Right lobe of liver (tissue), 4 donors: ENCODE data around the gene DPP6.

Experiments used
- POLR2A ChIP-seq: fragments of 450-650 bp; IDR thresholded peaks from one replicate; pipeline ENCODE4 v1.6.1; 2017; ENCODE audit warnings: antibody characterized with exemption, mild to moderate bottlenecking
- TF ChIP-seq, protein P1 (sequence below), 4 donors: fragments of 200-600 bp in 3 of 4; fragments of 450-650 bp in 1 of 4; IDR thresholded peaks; one replicate each; pipeline versions ENCODE4 v1.5.1 to v1.8.0; 2016 to 2022; ENCODE audit warnings: antibody characterized with exemption in 4 of 4, mild to moderate bottlenecking in 2 of 4
- donor health status: DM: no; HTN: no; CAD: no.
- donor health status: DM: no; HTN: no; CAD: no.
- donor health status: DM: no; HTN: yes; CAD: no.

GRCh38 chr7:154666768-154667167 lies 614.6 kb downstream of the DPP6 start:
- TF ChIP-seq, protein P1, sequence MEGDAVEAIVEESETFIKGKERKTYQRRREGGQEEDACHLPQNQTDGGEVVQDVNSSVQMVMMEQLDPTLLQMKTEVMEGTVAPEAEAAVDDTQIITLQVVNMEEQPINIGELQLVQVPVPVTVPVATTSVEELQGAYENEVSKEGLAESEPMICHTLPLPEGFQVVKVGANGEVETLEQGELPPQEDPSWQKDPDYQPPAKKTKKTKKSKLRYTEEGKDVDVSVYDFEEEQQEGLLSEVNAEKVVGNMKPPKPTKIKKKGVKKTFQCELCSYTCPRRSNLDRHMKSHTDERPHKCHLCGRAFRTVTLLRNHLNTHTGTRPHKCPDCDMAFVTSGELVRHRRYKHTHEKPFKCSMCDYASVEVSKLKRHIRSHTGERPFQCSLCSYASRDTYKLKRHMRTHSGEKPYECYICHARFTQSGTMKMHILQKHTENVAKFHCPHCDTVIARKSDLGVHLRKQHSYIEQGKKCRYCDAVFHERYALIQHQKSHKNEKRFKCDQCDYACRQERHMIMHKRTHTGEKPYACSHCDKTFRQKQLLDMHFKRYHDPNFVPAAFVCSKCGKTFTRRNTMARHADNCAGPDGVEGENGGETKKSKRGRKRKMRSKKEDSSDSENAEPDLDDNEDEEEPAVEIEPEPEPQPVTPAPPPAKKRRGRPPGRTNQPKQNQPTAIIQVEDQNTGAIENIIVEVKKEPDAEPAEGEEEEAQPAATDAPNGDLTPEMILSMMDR (IDR thresholded peaks at IDR 0.05): no peak
- no peak for TF ChIP-seq POLR2A
